MM.1S (cell line): ENCODE measurements around the gene LIF.

Source experiments
- CTCF ChIP-seq: fragments of 300-600 bp; sonication (generic); IDR thresholded peaks from 2 replicates; pipeline ENCODE4 v1.5.1; 2016; ENCODE audit warnings: antibody characterized with exemption, low read length, mixed read lengths
- EZH2 ChIP-seq: fragments of 300-600 bp; sonication (generic); optimal IDR thresholded peaks from 2 replicates; pipeline ENCODE3; 2017; ENCODE audit warnings: low read depth, mild to moderate bottlenecking, antibody characterized with exemption, low read length, mixed read lengths
- EZH2phosphoT487 ChIP-seq: fragments of 300-600 bp; sonication (generic); IDR thresholded peaks from 2 replicates; pipeline ENCODE4 v1.6.1; 2018; ENCODE audit warnings: antibody characterized with exemption, low read length

- no peak for TF ChIP-seq CTCF
- TF ChIP-seq EZH2phosphoT487 = no peak
- TF ChIP-seq EZH2 = no peak
These were observed 2.5 kb downstream of the LIF start for GRCh38 chr22:30244066-30244465.
